Psoas muscle (tissue), 8 donors: ENCODE results near the gene SLC43A2. TPM values are rescaled to one million over a fixed set of nuclear protein-coding genes. Genes with fewer than 3 reads are reported as not detected.

Source experiments
- ATAC-seq, 4 donors: fragments of 200-7000 bp; cut with Tn5 transposase; one replicate each; pipeline ENCODE4 v1.9.1; 2020; ENCODE audit warnings: moderate library complexity in 3 of 4, mild to moderate bottlenecking in 2 of 4
- DNase-seq, 2 donors: peaks; one replicate each; pipeline ENCODE4 v3.0.0-alpha.2; 2020
- H3K27ac ChIP-seq: fragments of 200-600 bp; one replicate; pipeline ENCODE4 v1.8.0; 2022
- H3K27me3 ChIP-seq, 3 donors: fragments of 200-600 bp in 1 of 3; one replicate each; pipeline versions ENCODE4 v1.6.1 to v1.8.0; 2013 to 2022; ENCODE audit warnings: low read length in 2 of 3, mild to moderate bottlenecking in 2 of 3, moderate library complexity in 1 of 3; ENCODE audit not compliant: insufficient read depth in 3 of 3
- H3K36me3 ChIP-seq, 2 donors: fragments of 200-600 bp in 1 of 2; one replicate each; pipeline versions ENCODE4 v1.6.1 to v1.8.0; 2013 to 2022; ENCODE audit warnings: low read depth in 1 of 2, mild to moderate bottlenecking in 1 of 2, moderate library complexity in 1 of 2; ENCODE audit not compliant: insufficient read depth in 1 of 2
- H3K4me1 ChIP-seq: fragments of 200-600 bp; one replicate; pipeline ENCODE4 v1.8.0; 2022
- H3K4me3 ChIP-seq: fragments of 200-600 bp; one replicate; pipeline ENCODE4 v1.8.0; 2022; ENCODE audit warnings: mild to moderate bottlenecking
- H3K9me3 ChIP-seq: fragments of 200-600 bp; one replicate; pipeline ENCODE4 v1.8.0; 2022
- WGBS, 3 donors: extraction: QIAGEN DNeasy Blood & Tissue Kit; methylation state at CpG; one replicate each; pipeline versions ENCODE4 v1.1.6 to v1.1.7; 2013; 5-methylcytosine and 5-hydroxymethylcytosine counted together
- intact Hi-C, 2 donors: fragments of 100-400 bp; cut with DNase I; formaldehyde crosslinking; loops; one replicate each; pipeline versions ENCODE4 v1.11.0 to v1.14.2; 2022
- polyA plus RNA-seq, 3 donors: library from polyadenylated mRNA; stranded (reverse); fragments of 200-250 nt; gene quantifications; one replicate each; pipeline ENCODE4 v1.2.3, GENCODE V29; 2013
- total RNA-seq, 4 donors: library from RNA; stranded (reverse); fragmentation: NEBNext Ultra II Directional in 2 of 4; extraction: Animal tissue kit (Norgen Biotek cat#: 25700) in 2 of 4; gene quantifications; one replicate each; pipeline versions ENCODE4 v1.2.1 to v1.2.4, GENCODE V29; 2021 to 2023
- TF ChIP-seq, protein P1 (sequence below): fragments of 200-600 bp; IDR thresholded peaks from one replicate; pipeline ENCODE4 v1.8.0; 2022; ENCODE audit warnings: antibody characterized with exemption
- donor health status: healthy with polysubstance abuse.
- donor health status: DM: no; HTN: no; CAD: no; lungs with moderate emphysema.
- donor health status: Bipolar disorder and iron deficiency.
- donor health status: healthy.
- donor health status: DM: yes; HTN: yes; CAD: no.
- donor health status: DM: no; HTN: no; CAD: no.
- donor health status: DM: no; HTN: no; CAD: no.
- donor health status: DM: yes; HTN: yes; CAD: no.

SLC43A2 gene
- total and polyA plus RNA-seq, 7 donors: 9.5 to 70.5 (median 21.7) TPM

DNA sequence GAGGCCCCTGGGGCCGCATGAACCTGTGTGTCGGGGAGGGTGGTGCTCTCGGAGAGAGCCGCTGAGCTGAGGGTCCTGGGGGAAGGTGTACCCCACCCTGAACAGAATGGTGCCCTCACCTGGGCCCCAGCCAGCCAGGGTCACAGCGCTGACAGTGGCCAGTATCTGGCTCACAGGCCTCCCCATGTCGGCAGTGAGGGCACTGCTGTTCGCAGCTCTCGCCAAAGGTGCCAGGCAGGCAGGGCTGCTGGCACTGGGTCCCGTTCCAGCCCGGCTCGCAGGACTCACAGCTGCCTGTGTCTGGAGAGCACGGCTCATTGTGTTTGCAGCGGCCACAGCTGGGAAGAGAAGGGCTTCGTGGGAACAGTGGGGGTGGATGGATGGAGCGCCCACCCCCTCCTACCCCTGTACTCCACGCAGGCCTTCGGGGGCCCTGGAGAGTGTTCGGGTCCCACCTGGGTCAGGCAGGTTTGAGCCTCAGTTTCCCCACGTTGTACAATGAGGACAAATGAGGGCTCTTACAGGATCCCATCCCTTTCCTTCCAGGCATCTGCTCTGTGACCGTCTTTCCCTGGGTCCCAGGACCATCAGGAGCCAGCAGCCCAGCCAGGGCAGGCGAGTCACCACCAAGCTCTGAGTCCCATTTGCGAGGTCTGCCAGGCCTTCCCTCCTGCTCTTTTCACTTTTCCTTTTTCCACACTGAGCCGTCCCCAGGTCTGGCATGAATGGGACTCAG, 11.9 kb upstream of the SLC43A2 start:
- H3K27ac ChIP-seq: peak overlapping the region; percentile 30
- TF ChIP-seq, protein P1, sequence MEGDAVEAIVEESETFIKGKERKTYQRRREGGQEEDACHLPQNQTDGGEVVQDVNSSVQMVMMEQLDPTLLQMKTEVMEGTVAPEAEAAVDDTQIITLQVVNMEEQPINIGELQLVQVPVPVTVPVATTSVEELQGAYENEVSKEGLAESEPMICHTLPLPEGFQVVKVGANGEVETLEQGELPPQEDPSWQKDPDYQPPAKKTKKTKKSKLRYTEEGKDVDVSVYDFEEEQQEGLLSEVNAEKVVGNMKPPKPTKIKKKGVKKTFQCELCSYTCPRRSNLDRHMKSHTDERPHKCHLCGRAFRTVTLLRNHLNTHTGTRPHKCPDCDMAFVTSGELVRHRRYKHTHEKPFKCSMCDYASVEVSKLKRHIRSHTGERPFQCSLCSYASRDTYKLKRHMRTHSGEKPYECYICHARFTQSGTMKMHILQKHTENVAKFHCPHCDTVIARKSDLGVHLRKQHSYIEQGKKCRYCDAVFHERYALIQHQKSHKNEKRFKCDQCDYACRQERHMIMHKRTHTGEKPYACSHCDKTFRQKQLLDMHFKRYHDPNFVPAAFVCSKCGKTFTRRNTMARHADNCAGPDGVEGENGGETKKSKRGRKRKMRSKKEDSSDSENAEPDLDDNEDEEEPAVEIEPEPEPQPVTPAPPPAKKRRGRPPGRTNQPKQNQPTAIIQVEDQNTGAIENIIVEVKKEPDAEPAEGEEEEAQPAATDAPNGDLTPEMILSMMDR: no peak
- H3K36me3 ChIP-seq: peaks cover 0 to 23% of the 10 kb centered on the region in 2 donors
- intact Hi-C loops: no loop called here
- no peak for DNase-seq
- no peak overlapping the region for H3K4me3 ChIP-seq
- no peaks in the 10 kb centered on the region for H3K27me3 ChIP-seq
- H3K9me3 ChIP-seq: no peaks in the 10 kb centered on the region
- peak; percentile 38 to 62 (median 60) for ATAC-seq
- 37 to 45% (median 39%) methylated on average over 21 to 23 of the region's 23 CpGs for WGBS, 3 donors
- peaks cover 16% of the 10 kb centered on the region for H3K4me1 ChIP-seq

DNA sequence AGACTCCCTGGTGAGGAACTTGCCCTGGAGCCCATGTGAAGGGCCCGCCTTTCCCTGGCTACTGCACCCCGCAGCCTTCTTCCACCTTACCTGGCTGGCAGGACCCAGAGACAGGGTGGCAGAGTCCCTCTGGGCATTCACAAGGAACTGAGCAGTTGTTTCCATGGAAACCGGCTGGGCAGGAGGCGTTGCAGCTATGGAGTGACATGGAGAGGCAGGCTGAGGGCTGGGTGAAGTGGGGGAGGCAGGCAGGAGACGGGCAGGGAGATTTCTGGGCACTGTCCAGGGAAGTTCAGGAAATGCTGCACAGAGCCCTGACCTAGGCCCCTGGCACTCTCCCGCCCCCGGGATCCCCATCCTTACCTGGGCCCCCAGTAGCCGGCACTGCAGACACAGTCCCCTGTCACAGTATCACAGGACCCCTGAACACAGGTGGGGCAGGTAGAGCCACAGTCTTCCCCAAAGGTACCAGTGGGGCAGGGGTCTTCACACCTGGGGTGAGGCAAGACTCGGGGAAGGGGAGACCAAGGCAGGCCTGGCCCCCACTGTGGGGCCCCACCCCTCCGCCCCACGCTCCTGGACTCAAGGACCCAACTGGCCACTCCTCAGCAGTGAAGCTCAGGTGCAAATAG, 11.0 kb upstream of the SLC43A2 start:
- no peaks in the 10 kb centered on the region for H3K9me3 ChIP-seq
- H3K27me3 ChIP-seq: no peaks in the 10 kb centered on the region
- no peak for ATAC-seq
- H3K36me3 ChIP-seq: peaks cover 0 to 26% of the 10 kb centered on the region in 2 donors
- peak overlapping the region; percentile 30 for H3K27ac ChIP-seq
- 85 to 88% (median 85%) methylated on average over 10 to 11 of the region's 11 CpGs for WGBS, 3 donors
- TF ChIP-seq, protein P1: no peak
- intact Hi-C loops: no loop called here
- peaks cover 16% of the 10 kb centered on the region for H3K4me1 ChIP-seq
- DNase-seq: no peak
- H3K4me3 ChIP-seq: no peak overlapping the region

DNA sequence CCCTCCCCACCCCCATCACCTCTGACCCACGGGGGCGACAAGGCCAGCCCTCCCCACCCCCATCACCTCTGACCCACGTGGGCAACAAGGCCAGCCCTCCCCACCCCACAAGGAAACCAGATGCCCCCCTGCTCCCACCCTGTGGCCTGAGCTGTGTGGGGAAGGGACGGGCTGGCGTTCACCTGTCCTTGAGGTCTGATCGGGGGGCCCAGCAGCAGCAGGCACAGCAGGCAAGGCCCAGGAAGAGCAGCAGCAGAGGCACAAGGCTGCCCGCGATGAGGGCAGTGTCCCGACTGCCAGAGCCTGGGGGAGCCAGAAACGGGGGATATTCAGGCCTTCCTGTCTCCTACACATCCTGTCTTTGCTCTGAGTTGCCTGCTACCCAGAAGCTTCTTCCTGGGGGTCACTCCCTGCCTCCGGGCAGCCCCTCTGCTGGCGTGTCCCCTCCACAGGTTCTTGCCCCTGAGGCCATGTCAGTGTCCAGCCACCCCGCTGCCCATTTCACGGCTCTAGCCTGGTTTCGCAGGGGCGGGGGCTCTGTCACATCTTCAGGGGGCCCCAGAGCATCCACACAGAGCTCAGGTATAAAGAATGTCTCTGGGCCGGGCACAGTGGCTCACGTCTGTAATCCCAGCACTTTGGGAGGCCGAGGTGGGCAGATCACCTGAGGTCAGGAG, 10.1 kb upstream of the SLC43A2 start:
- intact Hi-C loops: no loop called here
- DNase-seq: no peak
- no peaks in the 10 kb centered on the region for H3K27me3 ChIP-seq
- no peak for ATAC-seq
- no peak overlapping the region for H3K4me3 ChIP-seq
- H3K36me3 ChIP-seq: peaks cover 0 to 34% of the 10 kb centered on the region in 2 donors
- H3K27ac ChIP-seq: no peak overlapping the region
- H3K9me3 ChIP-seq: no peaks in the 10 kb centered on the region
- TF ChIP-seq, protein P1: no peak
- peaks cover 9% of the 10 kb centered on the region for H3K4me1 ChIP-seq
- WGBS, 3 donors: 77 to 85% (median 84%) methylated on average over 18 to 19 of the region's 19 CpGs

DNA sequence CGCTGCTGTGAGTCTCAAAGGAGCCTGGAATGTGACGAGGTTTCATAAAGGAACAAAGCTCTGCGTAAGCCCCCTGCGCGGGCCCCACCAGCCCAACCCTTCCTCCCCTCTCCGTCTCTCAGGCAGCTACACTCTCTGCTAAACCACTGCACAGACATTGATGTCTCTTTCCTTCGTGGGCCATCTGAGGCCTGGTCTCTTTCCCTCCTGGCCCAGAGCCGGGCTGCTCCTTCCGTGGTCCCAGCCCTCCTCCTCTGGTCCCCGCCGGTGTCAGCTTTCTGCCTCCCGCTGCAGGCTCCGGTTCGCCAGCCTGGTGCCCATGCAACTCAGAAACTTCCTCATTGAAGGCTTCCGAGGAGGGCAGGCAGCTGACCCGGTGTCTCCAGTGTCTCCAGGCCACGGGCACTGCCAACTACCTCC, 9.5 kb upstream of the SLC43A2 start:
- H3K27ac ChIP-seq: no peak overlapping the region
- TF ChIP-seq, protein P1: no peak
- H3K9me3 ChIP-seq: no peaks in the 10 kb centered on the region
- ATAC-seq: no peak
- H3K4me3 ChIP-seq: no peak overlapping the region
- H3K36me3 ChIP-seq: peaks cover 0 to 34% of the 10 kb centered on the region in 2 donors
- 75 to 77% (median 76%) methylated on average over 16 to 17 of the region's 17 CpGs for WGBS, 3 donors
- peaks cover 8% of the 10 kb centered on the region for H3K4me1 ChIP-seq
- H3K27me3 ChIP-seq: no peaks in the 10 kb centered on the region
- intact Hi-C loops: no loop called here
- DNase-seq: no peak
